Fibroblast of the aortic adventitia (primary cell): Measurements from ENCODE around the gene CCDC82. TPM values are rescaled to one million over a fixed set of nuclear protein-coding genes. Genes with fewer than 3 reads are reported as not detected.
"Not testable (repeated sequence)": the region's sequence is repeated elsewhere in the genome, so short reads cannot be mapped to it uniquely, and the experiment has no call there.

Experiments used
- DNase-seq: peaks from one replicate; pipeline ENCODE4 v3.0.0-alpha.2; 2010; ENCODE audit warnings: low read depth
- H3K4me3 ChIP-seq: 2 replicates; pipeline ENCODE4 v1.5.1; 2011; ENCODE audit warnings: low read depth, mild to moderate bottlenecking, control low read depth, low read length, moderate library complexity
- CTCF ChIP-seq: IDR thresholded peaks from 2 replicates; pipeline ENCODE4 v1.5.1; 2011; ENCODE audit warnings: mild to moderate bottlenecking, low read length, control low read depth, inconsistent platforms; ENCODE audit not compliant: insufficient read depth
- total RNA-seq: library from RNA; depleted of rRNA; stranded (reverse); fragments of >200 nt; gene quantifications from 2 replicates; pipeline ENCODE4 v1.2.3, GENCODE V29; 2012; ENCODE audit warnings: low replicate concordance

Gene CCDC82
- total RNA-seq = 31.2 and 53.1 TPM in 2 replicates

- no peak for TF ChIP-seq CTCF
- peak within 1 kb of the TSS; percentile 85 for H3K4me3 ChIP-seq
- peak; percentile 88 for DNase-seq
Observed at GRCh38 chr11:96389720-96390487, at the start of gene CCDC82, which contains the start of gene JRKL. TSS of gene CCDC82 (minus strand) at chr11:96389912. CDS start at chr11:96384747, 5,165 bp downstream. TSS of gene JRKL (plus strand) at chr11:96390013. CDS start at chr11:96390650, 637 bp downstream.

GRCh38 chr11:96432654-96433053 is 42.9 kb upstream of the CCDC82 start:
- H3K4me3 ChIP-seq, DNase-seq: not testable (repeated sequence)

GRCh38 chr11:96430668-96431067 is 41.0 kb upstream of the CCDC82 start:
- no peak for DNase-seq
- no peak for TF ChIP-seq CTCF
- no peak overlapping the region for H3K4me3 ChIP-seq

- TF ChIP-seq CTCF = no peak
- DNase-seq = peak; percentile 60
Observed at GRCh38 chr11:96424693-96425092, 35.0 kb upstream of the CCDC82 start.

GRCh38 chr11:96413408-96413807 is 23.7 kb upstream of the CCDC82 start:
- TF ChIP-seq CTCF = no peak
- H3K4me3 ChIP-seq = no peak overlapping the region
- no peak for DNase-seq

More at GRCh38 chr11:96424693-96425092, 35.0 kb upstream of the CCDC82 start:
- no peak overlapping the region for H3K4me3 ChIP-seq

GRCh38 chr11:96412761-96413381 is 23.2 kb upstream of the CCDC82 start:
- H3K4me3 ChIP-seq = no peak overlapping the region
- DNase-seq = no peak
- TF ChIP-seq CTCF = no peak

- H3K4me3 ChIP-seq, DNase-seq: not testable (repeated sequence)
Observed at GRCh38 chr11:96411412-96411811, 21.7 kb upstream of the CCDC82 start.
